Osteocyte (in vitro differentiated cells): ENCODE measurements around the gene GATD1. TPM values are rescaled to one million over a fixed set of nuclear protein-coding genes. Genes with fewer than 3 reads are reported as not detected.

Experiments
- DNase-seq: peaks from one replicate; pipeline ENCODE4 v3.0.0; 2021; ENCODE audit warnings: mixed read lengths; ENCODE audit not compliant: unreplicated experiment; ENCODE audit errors: extremely low spot score
- H3K27ac Mint-ChIP-seq: one replicate; pipeline ENCODE4 v1.8.0; 2021; ENCODE audit warnings: mild to moderate bottlenecking, mixed read lengths; ENCODE audit not compliant: unreplicated experiment
- H3K27me3 Mint-ChIP-seq: one replicate; pipeline ENCODE4 v1.8.0; 2021; ENCODE audit warnings: mixed read lengths; ENCODE audit not compliant: unreplicated experiment
- H3K36me3 Mint-ChIP-seq: one replicate; pipeline ENCODE4 v1.8.0; 2021; ENCODE audit warnings: mixed read lengths; ENCODE audit not compliant: unreplicated experiment
- H3K4me1 Mint-ChIP-seq: one replicate; pipeline ENCODE4 v1.8.0; 2021; ENCODE audit warnings: mixed read lengths; ENCODE audit not compliant: unreplicated experiment
- H3K4me3 Mint-ChIP-seq: one replicate; pipeline ENCODE4 v1.8.0; 2021; ENCODE audit warnings: mild to moderate bottlenecking, moderate library complexity, mixed read lengths; ENCODE audit not compliant: unreplicated experiment
- H3K9me3 Mint-ChIP-seq: one replicate; pipeline ENCODE4 v1.8.0; 2021; ENCODE audit warnings: mixed read lengths; ENCODE audit not compliant: unreplicated experiment
- total RNA-seq: library from RNA; stranded (reverse); gene quantifications from 2 replicates; pipeline ENCODE4 v1.2.1, GENCODE V29; 2021
- TF ChIP-seq, protein P1 (sequence below): fragments of 200-600 bp; sonication (generic); IDR thresholded peaks from 2 replicates; pipeline ENCODE4 v1.5.0; 2021; ENCODE audit warnings: antibody characterized with exemption, mild to moderate bottlenecking, moderate library complexity

The GATD1 gene
- total RNA-seq, 1 donor from 2014 or later = 79.1 TPM

- H3K27ac Mint-ChIP-seq = peak overlapping the region; percentile 18
- TF ChIP-seq, protein P1, sequence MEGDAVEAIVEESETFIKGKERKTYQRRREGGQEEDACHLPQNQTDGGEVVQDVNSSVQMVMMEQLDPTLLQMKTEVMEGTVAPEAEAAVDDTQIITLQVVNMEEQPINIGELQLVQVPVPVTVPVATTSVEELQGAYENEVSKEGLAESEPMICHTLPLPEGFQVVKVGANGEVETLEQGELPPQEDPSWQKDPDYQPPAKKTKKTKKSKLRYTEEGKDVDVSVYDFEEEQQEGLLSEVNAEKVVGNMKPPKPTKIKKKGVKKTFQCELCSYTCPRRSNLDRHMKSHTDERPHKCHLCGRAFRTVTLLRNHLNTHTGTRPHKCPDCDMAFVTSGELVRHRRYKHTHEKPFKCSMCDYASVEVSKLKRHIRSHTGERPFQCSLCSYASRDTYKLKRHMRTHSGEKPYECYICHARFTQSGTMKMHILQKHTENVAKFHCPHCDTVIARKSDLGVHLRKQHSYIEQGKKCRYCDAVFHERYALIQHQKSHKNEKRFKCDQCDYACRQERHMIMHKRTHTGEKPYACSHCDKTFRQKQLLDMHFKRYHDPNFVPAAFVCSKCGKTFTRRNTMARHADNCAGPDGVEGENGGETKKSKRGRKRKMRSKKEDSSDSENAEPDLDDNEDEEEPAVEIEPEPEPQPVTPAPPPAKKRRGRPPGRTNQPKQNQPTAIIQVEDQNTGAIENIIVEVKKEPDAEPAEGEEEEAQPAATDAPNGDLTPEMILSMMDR = no peak
- DNase-seq = no peak
- peaks cover 19% of the 10 kb centered on the region for H3K4me1 Mint-ChIP-seq
- H3K36me3 Mint-ChIP-seq = no peaks in the 10 kb centered on the region
- no peaks in the 10 kb centered on the region for H3K9me3 Mint-ChIP-seq
- no peaks in the 10 kb centered on the region for H3K27me3 Mint-ChIP-seq
- peak overlapping the region; percentile 68 for H3K4me3 Mint-ChIP-seq
Measured at GRCh38 chr11:804599-804964, 27.3 kb upstream of the GATD1 start.

DNA sequence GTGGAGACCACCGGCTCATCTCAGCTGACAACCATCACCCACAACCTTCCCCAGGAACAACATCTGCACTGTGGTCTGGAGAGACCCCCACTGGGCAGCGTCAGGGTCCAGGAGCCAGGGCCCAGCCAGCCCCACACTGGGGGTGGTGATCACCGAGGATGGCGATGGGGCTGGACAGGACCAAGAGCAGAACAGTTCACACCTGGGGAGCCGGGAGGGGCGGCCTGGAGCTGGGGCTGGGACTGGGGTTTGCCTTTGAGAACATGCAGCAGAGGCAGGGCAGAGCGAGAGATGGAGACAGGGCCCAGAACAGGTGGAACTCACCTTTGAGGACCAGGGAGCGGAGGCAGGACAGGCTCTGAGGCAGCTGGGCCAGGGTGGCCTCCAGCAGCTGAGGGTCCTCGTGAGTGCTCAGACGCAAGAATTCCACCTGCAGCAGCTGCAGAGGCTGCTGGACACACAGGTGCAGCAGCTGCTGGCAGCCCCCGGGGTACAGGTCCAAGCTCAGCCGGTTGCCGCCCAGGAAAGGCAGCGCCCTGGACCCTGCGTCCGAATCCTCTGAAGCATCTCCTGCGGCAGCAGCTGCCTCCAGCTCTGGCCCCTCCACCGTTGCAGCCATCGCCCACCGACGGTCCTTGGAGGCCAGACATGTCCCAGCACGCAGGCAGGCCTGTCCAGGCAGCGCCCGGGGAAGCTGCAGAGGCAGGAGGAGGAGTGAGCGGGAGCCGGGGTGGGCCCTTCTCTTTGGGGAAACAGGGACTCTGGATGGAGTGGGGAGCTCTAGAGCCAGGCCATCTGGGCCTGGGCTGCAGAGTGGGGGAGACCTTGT lies 26.7 kb upstream of the GATD1 start:
- DNase-seq = peak; percentile 82
- H3K27ac Mint-ChIP-seq = peak overlapping the region; percentile 18
- TF ChIP-seq, protein P1 = no peak
- H3K36me3 Mint-ChIP-seq = no peaks in the 10 kb centered on the region
- peaks cover 18% of the 10 kb centered on the region for H3K4me1 Mint-ChIP-seq
- no peaks in the 10 kb centered on the region for H3K27me3 Mint-ChIP-seq
- H3K4me3 Mint-ChIP-seq = peak overlapping the region; percentile 68
- no peaks in the 10 kb centered on the region for H3K9me3 Mint-ChIP-seq

- TF ChIP-seq, protein P1 = no peak
- DNase-seq = no peak
- Mint-ChIP-seq H3K27me3 (no peaks in the 10 kb centered on the region), H3K36me3 (no peaks in the 10 kb centered on the region), H3K4me1 (peaks cover 12% of the 10 kb centered on the region), H3K4me3 (no peak overlapping the region), H3K9me3 (no peaks in the 10 kb centered on the region), H3K27ac (no peak overlapping the region)
Measured at GRCh38 chr11:803467-803742, 26.1 kb upstream of the GATD1 start.

GRCh38 chr11:802693-803466 lies 25.6 kb upstream of the GATD1 start:
- no peaks in the 10 kb centered on the region for H3K36me3 Mint-ChIP-seq
- no peak overlapping the region for H3K27ac Mint-ChIP-seq
- no peak for DNase-seq
- no peaks in the 10 kb centered on the region for H3K27me3 Mint-ChIP-seq
- peaks cover 9% of the 10 kb centered on the region for H3K4me1 Mint-ChIP-seq
- peak overlapping the region; percentile 29 for H3K4me3 Mint-ChIP-seq
- H3K9me3 Mint-ChIP-seq = no peaks in the 10 kb centered on the region
- TF ChIP-seq, protein P1 = no peak

DNA sequence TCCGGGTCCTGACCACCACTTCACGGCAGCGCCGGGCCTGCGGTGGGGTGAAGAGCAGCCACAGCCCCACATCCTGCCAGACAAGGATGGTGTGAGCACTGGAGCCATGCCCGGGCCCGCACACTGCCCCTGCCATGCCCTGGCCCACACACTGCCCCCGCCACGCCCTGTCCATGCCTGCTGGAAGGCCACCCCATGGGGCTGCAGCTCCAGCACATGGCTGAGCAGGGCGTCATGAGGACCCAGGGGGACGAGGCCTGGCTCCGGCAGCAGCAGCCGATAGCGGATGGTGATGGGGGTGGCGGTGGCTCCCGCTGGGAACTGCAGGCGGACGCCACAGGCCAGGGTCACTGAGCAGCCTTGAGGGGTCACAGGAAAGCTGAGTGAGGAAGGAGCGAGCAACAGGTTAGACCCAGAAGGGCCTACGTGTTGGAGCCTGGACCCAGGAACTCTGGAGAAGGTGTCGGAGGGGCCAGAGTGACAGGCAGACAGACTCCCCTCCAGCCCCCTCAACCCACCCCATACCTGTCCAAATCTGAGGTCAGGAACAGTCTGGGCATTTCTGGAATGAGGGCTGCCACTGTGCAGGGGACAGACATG lies 24.8 kb upstream of the GATD1 start:
- TF ChIP-seq, protein P1 = no peak

More for the DNA sequence above, 24.8 kb upstream of the GATD1 start:
- Mint-ChIP-seq H3K4me1 (peaks cover 8% of the 10 kb centered on the region), H3K27me3 (no peaks in the 10 kb centered on the region), H3K36me3 (no peaks in the 10 kb centered on the region), H3K9me3 (no peaks in the 10 kb centered on the region), H3K27ac (no peak overlapping the region), H3K4me3 (no peak overlapping the region)
- DNase-seq = no peak
